Measurements from ENCODE around the gene BSCL2.

GRCh38 chr11:62677156-62677555, 30.1 kb downstream of the BSCL2 start:
- TF ChIP-seq POLR2AphosphoS5 (IDR thresholded peaks at IDR 0.05) (no peak), CTCF (IDR thresholded peaks at IDR 0.05) (no peak), POLR2A (IDR thresholded peaks at IDR 0.05) (no peak), EP300 (IDR thresholded peaks at IDR 0.05) (no peak)

Measured in gastroesophageal sphincter (tissue), 3 donors.